Measurements from ENCODE around the gene SPIRE1. TPM values are rescaled to one million over a fixed set of nuclear protein-coding genes. Genes with fewer than 3 reads are reported as not detected.

Gene SPIRE1
- total RNA-seq, 1 experiment from 2014 or later, result 9.5 TPM

GRCh38 chr18:12637393-12637792 lies 20.5 kb downstream of the SPIRE1 start:
- DNase-seq, result no peak
- no peak for TF ChIP-seq CTCF (IDR thresholded peaks at IDR 0.05; ENCODE audit: insufficient read depth in 1 of 2, low read depth in 1 of 2, low read length in 1 of 2, severe bottlenecking in 1 of 2, unreplicated experiment in 1 of 2)
- Mint-ChIP-seq H3K27me3 (ENCODE audit: insufficient read depth, unreplicated experiment) (no peaks in the 10 kb centered on the region), H3K36me3 (ENCODE audit: insufficient read depth, unreplicated experiment) (peaks cover 5% of the 10 kb centered on the region), H3K4me3 (ENCODE audit: unreplicated experiment) (no peak overlapping the region), H3K4me1 (ENCODE audit: low read depth, unreplicated experiment) (peaks cover 10% of the 10 kb centered on the region), H3K9me3 (ENCODE audit: unreplicated experiment) (no peaks in the 10 kb centered on the region), H3K27ac (ENCODE audit: unreplicated experiment) (no peak overlapping the region)
- POLR2A ChIA-PET, result no interaction called here
- Histone ChIP-seq H3K9me3 (no peaks in the 10 kb centered on the region), H3K4me1 (peaks cover 3% of the 10 kb centered on the region), H3K36me3 (ENCODE audit: control insufficient read depth, insufficient read depth, low read length) (no peaks in the 10 kb centered on the region), H3K27me3 (replicated peaks; ENCODE audit: control insufficient read depth, insufficient read depth, low read length) (no peaks in the 10 kb centered on the region), H3K4me3 (ENCODE audit: low read depth, low read length) (no peak overlapping the region)
- CTCF ChIA-PET, result interaction anchor here (0.6 kb wide), 1 partner anchor 366 kb away, joined by 4 read pairs; no protein-coding TSS in a partner anchor
- no TSS peak for BruUV-seq (replicated peaks)
- intact Hi-C loops (cut with micrococcal nuclease; ENCODE audit: unreplicated experiment), result no loop called here

- H3K27me3 ChIP-seq (replicated peaks; ENCODE audit: control insufficient read depth, insufficient read depth, low read length), result no peaks in the 10 kb centered on the region; the same call in 1 of the 2 replicates
- BruUV-seq (replicated peaks), result no TSS peak
- H3K4me3 ChIP-seq (ENCODE audit: low read depth, low read length), result no peak overlapping the region
- no peaks in the 10 kb centered on the region for H3K36me3 ChIP-seq (ENCODE audit: control insufficient read depth, insufficient read depth, low read length)
- Mint-ChIP-seq H3K4me3 (ENCODE audit: unreplicated experiment) (no peak overlapping the region), H3K9me3 (ENCODE audit: unreplicated experiment) (no peaks in the 10 kb centered on the region), H3K27ac (ENCODE audit: unreplicated experiment) (no peak overlapping the region), H3K36me3 (ENCODE audit: insufficient read depth, unreplicated experiment) (no peaks in the 10 kb centered on the region), H3K4me1 (ENCODE audit: low read depth, unreplicated experiment) (no peaks in the 10 kb centered on the region), H3K27me3 (ENCODE audit: insufficient read depth, unreplicated experiment) (no peaks in the 10 kb centered on the region)
- no peaks in the 10 kb centered on the region for H3K4me1 ChIP-seq
- H3K9me3 ChIP-seq, result no peaks in the 10 kb centered on the region
- ChIA-PET POLR2A (no interaction called here), CTCF (no interaction called here)
- DNase-seq, result no peak
- TF ChIP-seq CTCF (IDR thresholded peaks at IDR 0.05; ENCODE audit: insufficient read depth in 1 of 2, low read depth in 1 of 2, low read length in 1 of 2, severe bottlenecking in 1 of 2, unreplicated experiment in 1 of 2), result no peak
- intact Hi-C loops (cut with micrococcal nuclease; ENCODE audit: unreplicated experiment), result no loop called here
Observed at GRCh38 chr18:12631831-12632477, 26.0 kb downstream of the SPIRE1 start.

GRCh38 chr18:12630136-12630535 lies 27.8 kb downstream of the SPIRE1 start:
- H3K36me3 Mint-ChIP-seq (ENCODE audit: insufficient read depth, unreplicated experiment), result no peaks in the 10 kb centered on the region
- no peak for TF ChIP-seq CTCF (IDR thresholded peaks at IDR 0.05; ENCODE audit: insufficient read depth in 1 of 2, low read depth in 1 of 2, low read length in 1 of 2, severe bottlenecking in 1 of 2, unreplicated experiment in 1 of 2)
- no peaks in the 10 kb centered on the region for H3K4me1 Mint-ChIP-seq (ENCODE audit: low read depth, unreplicated experiment)
- no peaks in the 10 kb centered on the region for H3K9me3 Mint-ChIP-seq (ENCODE audit: unreplicated experiment)
- ChIA-PET POLR2A (no interaction called here), CTCF (no interaction called here)
- no peaks in the 10 kb centered on the region for H3K9me3 ChIP-seq
- intact Hi-C loops (cut with micrococcal nuclease; ENCODE audit: unreplicated experiment), result no loop called here
- no peak overlapping the region for H3K27ac Mint-ChIP-seq (ENCODE audit: unreplicated experiment)
- DNase-seq, result no peak
- H3K27me3 Mint-ChIP-seq (ENCODE audit: insufficient read depth, unreplicated experiment), result no peaks in the 10 kb centered on the region
- H3K27me3 ChIP-seq (replicated peaks; ENCODE audit: control insufficient read depth, insufficient read depth, low read length), result no peaks in the 10 kb centered on the region; the same call in 1 of the 2 replicates
- no peaks in the 10 kb centered on the region for H3K4me1 ChIP-seq
- H3K36me3 ChIP-seq (ENCODE audit: control insufficient read depth, insufficient read depth, low read length), result no peaks in the 10 kb centered on the region
- no peak overlapping the region for H3K4me3 Mint-ChIP-seq (ENCODE audit: unreplicated experiment)
- BruUV-seq (replicated peaks), result no TSS peak
- H3K4me3 ChIP-seq (ENCODE audit: low read depth, low read length), result no peak overlapping the region
